ENCODE results near the gene SLCO1A2. TPM values are rescaled to one million over a fixed set of nuclear protein-coding genes. Genes with fewer than 3 reads are reported as not detected.

SLCO1A2 gene
- total and polyA plus RNA-seq, 11 donors = not detected

- Histone ChIP-seq H3K36me3 (no peaks in the 10 kb centered on the region), H3K4me1 (no peaks in the 10 kb centered on the region), H3K4me3 (no peak overlapping the region), H3K27ac (no peak overlapping the region), H3K27me3 (no peaks in the 10 kb centered on the region), H3K9me3 (no peaks in the 10 kb centered on the region)
- DNase-seq (no peak), ATAC-seq (no peak)
- intact Hi-C loops (cut with DNase I) = loop anchor here in 1 of 10 donors (10.0 kb wide), 1 partner anchor 126 kb away; the partner anchor contains the start of gene PYROXD1
- no peak for TF ChIP-seq POLR2A (IDR thresholded peaks at IDR 0.05)
- TF ChIP-seq CTCF (IDR thresholded peaks at IDR 0.05) = no peak
- WGBS, 4 donors = 54 to 73% (median 65%) methylated on average over 1 of the region's 1 CpG
Observed at GRCh38 chr12:21308785-21309184, 25.9 kb downstream of the SLCO1A2 start.

- no peak for ATAC-seq
- no peaks in the 10 kb centered on the region for H3K9me3 ChIP-seq
- no peaks in the 10 kb centered on the region for H3K36me3 ChIP-seq
- H3K27ac ChIP-seq = no peak overlapping the region
- H3K27me3 ChIP-seq = peaks cover 0 to 4% (median 0%) of the 10 kb centered on the region in 9 donors
- TF ChIP-seq POLR2A (IDR thresholded peaks at IDR 0.05) = no peak
- no peak for TF ChIP-seq CTCF (IDR thresholded peaks at IDR 0.05)
- no peak overlapping the region for H3K4me3 ChIP-seq
- WGBS, 4 donors = 52 to 64% (median 61%) methylated on average over 1 of the region's 1 CpG
- no peak for DNase-seq
- intact Hi-C loops (cut with DNase I) = loop anchor here in 1 of 10 donors (10.0 kb wide), 1 partner anchor 129 kb away; the partner anchor contains the start of gene PYROXD1
- H3K4me1 ChIP-seq = no peaks in the 10 kb centered on the region
Observed at GRCh38 chr12:21305661-21306060, 29.1 kb downstream of the SLCO1A2 start.

- intact Hi-C loops (cut with DNase I) = loop anchor here in 1 of 10 donors (10.0 kb wide), 1 partner anchor 134 kb away; the partner anchor contains the start of gene PYROXD1
- Histone ChIP-seq H3K9me3 (no peaks in the 10 kb centered on the region), H3K4me3 (no peak overlapping the region), H3K27ac (no peak overlapping the region), H3K4me1 (no peaks in the 10 kb centered on the region), H3K36me3 (no peaks in the 10 kb centered on the region), H3K27me3 (peaks cover 0 to 4% (median 0%) of the 10 kb centered on the region in 9 donors)
- no peak for DNase-seq
- WGBS, 4 donors = 88 to 96% (median 93%) methylated on average over 1 of the region's 1 CpG
- TF ChIP-seq CTCF (IDR thresholded peaks at IDR 0.05) (no peak), POLR2A (IDR thresholded peaks at IDR 0.05) (no peak)
- ATAC-seq = no peak
Observed at GRCh38 chr12:21300632-21301031, 34.1 kb downstream of the SLCO1A2 start.

- ATAC-seq (no peak), DNase-seq (no peak)
- TF ChIP-seq CTCF (IDR thresholded peaks at IDR 0.05) (peak; percentile 33 to 73 (median 62)), POLR2A (IDR thresholded peaks at IDR 0.05) (no peak)
- intact Hi-C loops (cut with DNase I) = loop anchor here in 3 of 10 donors (5.0 to 10.0 kb wide), 2 partner anchors 140 to 378 kb away; partner anchors contain the start of gene PYROXD1 (in 1 of the 3)
- Histone ChIP-seq H3K9me3 (no peaks in the 10 kb centered on the region), H3K4me1 (no peaks in the 10 kb centered on the region), H3K27me3 (peaks cover 0 to 4% (median 0%) of the 10 kb centered on the region in 9 donors), H3K36me3 (no peaks in the 10 kb centered on the region), H3K4me3 (no peak overlapping the region), H3K27ac (no peak overlapping the region)
- WGBS, 4 donors = 58 to 66% (median 60%) methylated on average over 4 of the region's 4 CpGs
Observed at GRCh38 chr12:21296751-21297406, 37.8 kb downstream of the SLCO1A2 start.
